GM23338 (cell line): Measurements from ENCODE around the gene HOXA9. TPM values are rescaled to one million over a fixed set of nuclear protein-coding genes. Genes with fewer than 3 reads are reported as not detected.

Source experiments
- ATAC-seq: fragments of 200-7000 bp; cut with Tn5 transposase; 3 replicates; pipeline ENCODE4 v1.9.1; 2020
- DNase-seq: peaks from one replicate; pipeline ENCODE4 v3.0.0-alpha.2; 2015; ENCODE audit warnings: low spot score
- H2AFZ ChIP-seq: fragments of 200-600 bp; sonication (generic); 2 replicates; pipeline ENCODE4 v1.8.0; 2016; ENCODE audit warnings: antibody characterized with exemption, mild to moderate bottlenecking, moderate library complexity
- H3F3A ChIP-seq: fragments of 200-600 bp; sonication (generic); replicated peaks from 2 replicates; pipeline ENCODE4 v1.8.0; 2017; ENCODE audit warnings: antibody characterized with exemption, mixed run types, low read depth
- H3K27ac ChIP-seq: fragments of 200-600 bp; sonication (generic); 2 replicates; pipeline ENCODE4 v1.6.1; 2016; ENCODE audit warnings: low read depth
- H3K27me3 ChIP-seq: fragments of 200-600 bp; sonication (generic); 2 replicates; pipeline ENCODE4 v1.8.0; 2016; ENCODE audit warnings: mild to moderate bottlenecking, mixed run types, moderate library complexity; ENCODE audit not compliant: insufficient read depth
- H3K36me3 ChIP-seq: fragments of 200-600 bp; sonication (generic); 2 replicates; pipeline ENCODE4 v1.8.0; 2016; ENCODE audit warnings: mild to moderate bottlenecking; ENCODE audit not compliant: insufficient read depth
- H3K4me1 ChIP-seq: fragments of 200-600 bp; sonication (generic); 2 replicates; pipeline ENCODE4 v1.8.0; 2016; ENCODE audit warnings: mild to moderate bottlenecking, moderate library complexity; ENCODE audit not compliant: insufficient read depth
- H3K4me2 ChIP-seq: fragments of 200-600 bp; sonication (generic); 2 replicates; pipeline ENCODE4 v1.7.1; 2017; ENCODE audit warnings: mixed run types
- H3K4me3 ChIP-seq: fragments of 200-600 bp; sonication (generic); 2 replicates; pipeline ENCODE4 v1.6.1; 2016; ENCODE audit warnings: mixed run types
- H3K79me2 ChIP-seq: fragments of 200-600 bp; sonication (generic); replicated peaks from 2 replicates; pipeline ENCODE4 v1.8.0; 2017; ENCODE audit warnings: mild to moderate bottlenecking; ENCODE audit not compliant: insufficient read depth
- H3K9me2 ChIP-seq: fragments of 200-600 bp; sonication (generic); 2 replicates; pipeline ENCODE4 v1.8.0; 2017; ENCODE audit not compliant: insufficient read depth
- H4K20me1 ChIP-seq: fragments of 200-600 bp; sonication (generic); replicated peaks from 2 replicates; pipeline ENCODE4 v1.8.0; 2017; ENCODE audit warnings: mild to moderate bottlenecking; ENCODE audit not compliant: insufficient read depth
- H3K27ac Mint-ChIP-seq: 2 replicates; pipeline ENCODE4 v1.8.0; 2020; ENCODE audit warnings: inconsistent platforms, mild to moderate bottlenecking, moderate library complexity, mixed read lengths
- H3K27me3 Mint-ChIP-seq: 3 replicates; pipeline ENCODE4 v1.8.0; 2022; ENCODE audit warnings: low read depth, mild to moderate bottlenecking, moderate library complexity, mixed read lengths, inconsistent platforms; ENCODE audit not compliant: insufficient read depth, poor library complexity
- H3K36me3 Mint-ChIP-seq: 3 replicates; pipeline ENCODE4 v1.8.0; 2021; ENCODE audit warnings: low read depth, mild to moderate bottlenecking, inconsistent platforms, moderate library complexity, mixed read lengths
- H3K4me1 Mint-ChIP-seq: 3 replicates; pipeline ENCODE4 v1.8.0; 2020; ENCODE audit warnings: mild to moderate bottlenecking, inconsistent platforms, mixed read lengths
- H3K4me3 Mint-ChIP-seq: 3 replicates; pipeline ENCODE4 v1.8.0; 2021; ENCODE audit warnings: moderate library complexity, mild to moderate bottlenecking, inconsistent platforms, mixed read lengths
- H3K9me3 Mint-ChIP-seq: 3 replicates; pipeline ENCODE4 v1.8.0; 2020; ENCODE audit warnings: moderate library complexity, mild to moderate bottlenecking, inconsistent platforms, mixed read lengths
- CREB1 ChIP-seq: fragments of 250-450 bp; sonication (Bioruptor Pico); IDR thresholded peaks from 2 replicates; pipeline ENCODE4 v1.5.0; 2020; ENCODE audit warnings: low read depth, mild to moderate bottlenecking, moderate library complexity
- CTCF ChIP-seq, 2 experiments: fragments of 200-600 bp in 1 of 2; sonication (generic) in 1 of 2; conservative IDR thresholded peaks; 2 replicates each; pipeline versions ENCODE4 v1.5.1 to v1.6.1; 2016 to 2017; ENCODE audit warnings: antibody characterized with exemption in 2 of 2, low read depth in 2 of 2, mild to moderate bottlenecking in 2 of 2, moderate library complexity in 1 of 2
- EZH2 ChIP-seq: fragments of 200-600 bp; sonication (generic); IDR thresholded peaks from one replicate; pipeline ENCODE4 v1.8.0; 2017; ENCODE audit warnings: antibody characterized with exemption, mild to moderate bottlenecking, low read depth; ENCODE audit not compliant: unreplicated experiment
- EZH2phosphoT487 ChIP-seq: fragments of 200-600 bp; sonication (generic); IDR thresholded peaks from one replicate; pipeline ENCODE4 v1.8.1; 2018; ENCODE audit warnings: antibody characterized with exemption; ENCODE audit not compliant: unreplicated experiment
- JUNB ChIP-seq: IDR thresholded peaks from one replicate; pipeline ENCODE4 v1.6.1; 2016; ENCODE audit warnings: antibody characterized with exemption; ENCODE audit not compliant: unreplicated experiment
- NANOG ChIP-seq: IDR thresholded peaks from 2 replicates; pipeline ENCODE4 v1.6.1; 2016; ENCODE audit warnings: antibody characterized with exemption, borderline replicate concordance
- STAT1 ChIP-seq: IDR thresholded peaks from one replicate; pipeline ENCODE4 v1.6.1; 2016; ENCODE audit warnings: antibody characterized with exemption; ENCODE audit not compliant: unreplicated experiment
- ZNF114 ChIP-seq: fragments of 250-450 bp; sonication (Bioruptor Pico); IDR thresholded peaks from 2 replicates; pipeline ENCODE4 v1.5.0; 2020; ENCODE audit warnings: mild to moderate bottlenecking, moderate library complexity
- ZNF331 ChIP-seq: fragments of 250-450 bp; sonication (Bioruptor Pico); IDR thresholded peaks from 2 replicates; pipeline ENCODE4 v1.5.0; 2020; ENCODE audit warnings: low read depth, mild to moderate bottlenecking, moderate library complexity
- polyA plus RNA-seq: library from polyadenylated mRNA; unstranded; fragments of >200 nt; fragmentation: Nextera tagmentation; extraction: Ambion mirVana; gene quantifications from 2 replicates; pipeline ENCODE4 v1.2.1, GENCODE V29; 2016
- total RNA-seq: library from RNA; depleted of rRNA; stranded (reverse); fragments of >200 nt; shearing (Covaris generic); gene quantifications from 2 replicates; pipeline ENCODE4 v1.2.3, GENCODE V29; 2014

HOXA9 gene
- total and polyA plus RNA-seq, 2 experiments from 2014 or later: not detected

GRCh38 chr7:27211084-27211446, 45.7 kb upstream of the HOXA9 start:
- TF ChIP-seq JUNB: no peak
- no peak for TF ChIP-seq ZNF114 (CRISPR knock-in tag)
- peak; percentile 36 for TF ChIP-seq EZH2
- TF ChIP-seq NANOG: no peak
- H3K36me3 Mint-ChIP-seq: no peaks in the 10 kb centered on the region
- H3K36me3 ChIP-seq: no peaks in the 10 kb centered on the region
- H3K4me2 ChIP-seq: no peak overlapping the region
- no peak overlapping the region for H3K27ac Mint-ChIP-seq
- H3K9me2 ChIP-seq: no peaks in the 10 kb centered on the region
- peaks cover 20% of the 10 kb centered on the region for H3K4me1 Mint-ChIP-seq
- H3K27me3 ChIP-seq: peaks cover 100% of the 10 kb centered on the region
- H3K27me3 Mint-ChIP-seq: peaks cover 100% of the 10 kb centered on the region
- peaks cover 44% of the 10 kb centered on the region for H3K4me1 ChIP-seq
- no peaks in the 10 kb centered on the region for H3K79me2 ChIP-seq
- H3K9me3 Mint-ChIP-seq: no peaks in the 10 kb centered on the region; the same call in 2 of the 3 replicates
- no peak for ATAC-seq
- no peak overlapping the region for H3K4me3 Mint-ChIP-seq
- H3K27ac ChIP-seq: no peak overlapping the region
- H3F3A ChIP-seq: peaks cover 43% of the 10 kb centered on the region
- no peak overlapping the region for H2AFZ ChIP-seq
- DNase-seq: no peak
- no peak overlapping the region for H3K4me3 ChIP-seq
- peaks cover 48% of the 10 kb centered on the region for H4K20me1 ChIP-seq

GRCh38 chr7:27210441-27211083, 45.2 kb upstream of the HOXA9 start:
- Histone ChIP-seq H3F3A (peaks cover 43% of the 10 kb centered on the region), H3K4me1 (peaks cover 46% of the 10 kb centered on the region), H3K9me2 (no peaks in the 10 kb centered on the region), H3K4me2 (0 out of 2 replicates have a peak overlapping the region, but pooled peaks have one; percentile 37), H3K27me3 (peaks cover 100% of the 10 kb centered on the region), H3K27ac (no peak overlapping the region), H4K20me1 (peaks cover 50% of the 10 kb centered on the region), H3K36me3 (no peaks in the 10 kb centered on the region), H2AFZ (no peak overlapping the region), H3K4me3 (no peak overlapping the region), H3K79me2 (no peaks in the 10 kb centered on the region)
- no peaks in the 10 kb centered on the region; the same call in 1 of the 3 replicates for H3K9me3 Mint-ChIP-seq
- no peak overlapping the region for H3K27ac Mint-ChIP-seq
- H3K4me1 Mint-ChIP-seq: peaks cover 21% of the 10 kb centered on the region
- TF ChIP-seq STAT1 (no peak), EZH2 (peak; percentile 96), CTCF (conservative IDR thresholded peaks at IDR 0.05; ENCODE audit: low read depth in 2 of 2) (peak; percentile 68 to 83)
- H3K36me3 Mint-ChIP-seq: no peaks in the 10 kb centered on the region
- H3K4me3 Mint-ChIP-seq: no peak overlapping the region
- DNase-seq (peak; percentile 92), ATAC-seq (peak; percentile 57)
- H3K27me3 Mint-ChIP-seq: peaks cover 100% of the 10 kb centered on the region

- peaks cover 42% of the 10 kb centered on the region for H3K4me1 ChIP-seq
- no peaks in the 10 kb centered on the region for H3K36me3 ChIP-seq
- Mint-ChIP-seq H3K27me3 (peaks cover 100% of the 10 kb centered on the region), H3K9me3 (no peaks in the 10 kb centered on the region; the same call in 2 of the 3 replicates), H3K36me3 (no peaks in the 10 kb centered on the region), H3K27ac (no peak overlapping the region), H3K4me1 (peaks cover 21% of the 10 kb centered on the region), H3K4me3 (no peak overlapping the region)
- DNase-seq (no peak), ATAC-seq (no peak)
- peaks cover 48% of the 10 kb centered on the region for H4K20me1 ChIP-seq
- H3K4me2 ChIP-seq: no peak overlapping the region
- H3K79me2 ChIP-seq: no peaks in the 10 kb centered on the region
- H3K9me2 ChIP-seq: no peaks in the 10 kb centered on the region
- no peak overlapping the region for H3K4me3 ChIP-seq
- no peak overlapping the region for H2AFZ ChIP-seq
- H3K27ac ChIP-seq: no peak overlapping the region
- peaks cover 100% of the 10 kb centered on the region for H3K27me3 ChIP-seq
- no peak for TF ChIP-seq ZNF114 (CRISPR knock-in tag)
- peak; percentile 49 for TF ChIP-seq EZH2
- no peak for TF ChIP-seq ZNF331 (CRISPR knock-in tag)
- TF ChIP-seq EZH2phosphoT487: no peak
- no peak for TF ChIP-seq CREB1 (CRISPR knock-in tag)
- peaks cover 40% of the 10 kb centered on the region for H3F3A ChIP-seq
These were observed 44.6 kb upstream of the HOXA9 start for GRCh38 chr7:27209933-27210440.
